Activated naive CD8-positive, alpha-beta T cell treated with anti-CD3 and anti-CD28 coated beads, Interleukin-2, amount 50 U/mL, for 24 hours (primary cell): ENCODE data around the gene CREG2.
"Not testable (repeated sequence)": the region's sequence is repeated elsewhere in the genome, so short reads cannot be mapped to it uniquely, and the experiment has no call there.

Source experiments
- ATAC-seq: fragments of 150-1000 bp; cut with Tn5 transposase; one replicate; pipeline ENCODE4 v1.10.0; 2021
- DNase-seq: peaks from one replicate; pipeline ENCODE4 v3.0.0; 2021
- H3K27ac Mint-ChIP-seq: one replicate; pipeline ENCODE4 v1.8.0; 2021; ENCODE audit warnings: mild to moderate bottlenecking, mixed read lengths
- H3K27me3 Mint-ChIP-seq: one replicate; pipeline ENCODE4 v1.8.0; 2021; ENCODE audit warnings: mixed read lengths
- H3K36me3 Mint-ChIP-seq: one replicate; pipeline ENCODE4 v1.8.0; 2021; ENCODE audit warnings: low read depth, mixed read lengths
- H3K4me1 Mint-ChIP-seq: one replicate; pipeline ENCODE4 v1.8.0; 2021; ENCODE audit warnings: mixed read lengths
- H3K4me3 Mint-ChIP-seq: one replicate; pipeline ENCODE4 v1.8.0; 2021; ENCODE audit warnings: mild to moderate bottlenecking, moderate library complexity, mixed read lengths
- H3K9me3 Mint-ChIP-seq: one replicate; pipeline ENCODE4 v1.8.0; 2021; ENCODE audit warnings: mixed read lengths

Gene CREG2

GRCh38 chr2:101332885-101333766 is 54.2 kb downstream of the CREG2 start:
- H3K27ac Mint-ChIP-seq, result peak overlapping the region; percentile 21
- no peaks in the 10 kb centered on the region for H3K36me3 Mint-ChIP-seq
- no peaks in the 10 kb centered on the region for H3K27me3 Mint-ChIP-seq
- H3K4me3 Mint-ChIP-seq, result no peak overlapping the region
- H3K9me3 Mint-ChIP-seq, result no peaks in the 10 kb centered on the region
- DNase-seq, result no peak
- H3K4me1 Mint-ChIP-seq, result peaks cover 23% of the 10 kb centered on the region
- peak; percentile 56 for ATAC-seq

GRCh38 chr2:101331202-101331601 is 56.1 kb downstream of the CREG2 start:
- no peak overlapping the region for H3K4me3 Mint-ChIP-seq

GRCh38 chr2:101330253-101330933 is 56.9 kb downstream of the CREG2 start:
- ATAC-seq (peak; percentile 38), DNase-seq (peak; percentile 53)
- H3K9me3 Mint-ChIP-seq, result no peaks in the 10 kb centered on the region
- H3K27ac Mint-ChIP-seq, result peak overlapping the region; percentile 82
- no peaks in the 10 kb centered on the region for H3K36me3 Mint-ChIP-seq
- H3K4me3 Mint-ChIP-seq, result peak overlapping the region; percentile 9
- H3K4me1 Mint-ChIP-seq, result peaks cover 23% of the 10 kb centered on the region
- no peaks in the 10 kb centered on the region for H3K27me3 Mint-ChIP-seq

More at GRCh38 chr2:101331202-101331601, 56.1 kb downstream of the CREG2 start:
- ATAC-seq (no peak), DNase-seq (no peak)
- Mint-ChIP-seq H3K4me1 (peaks cover 23% of the 10 kb centered on the region), H3K36me3 (no peaks in the 10 kb centered on the region), H3K27me3 (no peaks in the 10 kb centered on the region), H3K27ac (peak overlapping the region; percentile 82), H3K9me3 (no peaks in the 10 kb centered on the region)

- H3K4me1 Mint-ChIP-seq, result peaks cover 21% of the 10 kb centered on the region
- ATAC-seq (no peak), DNase-seq (no peak)
- no peaks in the 10 kb centered on the region for H3K27me3 Mint-ChIP-seq
- H3K27ac Mint-ChIP-seq, result no peak overlapping the region
- no peaks in the 10 kb centered on the region for H3K36me3 Mint-ChIP-seq
- no peak overlapping the region for H3K4me3 Mint-ChIP-seq
- no peaks in the 10 kb centered on the region for H3K9me3 Mint-ChIP-seq
Observed at GRCh38 chr2:101329026-101329425, 58.3 kb downstream of the CREG2 start.

GRCh38 chr2:101328474-101329007 is 58.8 kb downstream of the CREG2 start:
- peak; percentile 78 for ATAC-seq
- Mint-ChIP-seq H3K36me3 (no peaks in the 10 kb centered on the region), H3K9me3 (no peaks in the 10 kb centered on the region), H3K27me3 (no peaks in the 10 kb centered on the region), H3K27ac (no peak overlapping the region), H3K4me3 (no peak overlapping the region), H3K4me1 (peaks cover 16% of the 10 kb centered on the region)
- DNase-seq, result no peak

- Mint-ChIP-seq H3K27me3 (no peaks in the 10 kb centered on the region), H3K4me3 (no peak overlapping the region), H3K36me3 (no peaks in the 10 kb centered on the region), H3K9me3 (no peaks in the 10 kb centered on the region), H3K27ac (no peak overlapping the region), H3K4me1 (peaks cover 10% of the 10 kb centered on the region)
- no peak for ATAC-seq
- no peak for DNase-seq
Observed at GRCh38 chr2:101327863-101328394, 59.4 kb downstream of the CREG2 start.

GRCh38 chr2:101325425-101325824 is 61.9 kb downstream of the CREG2 start:
- H3K9me3 Mint-ChIP-seq, result no peaks in the 10 kb centered on the region
- H3K27me3 Mint-ChIP-seq, result no peaks in the 10 kb centered on the region
- H3K27ac Mint-ChIP-seq, result no peak overlapping the region
- no peak for DNase-seq
- no peaks in the 10 kb centered on the region for H3K36me3 Mint-ChIP-seq
- no peak overlapping the region for H3K4me3 Mint-ChIP-seq
- no peak for ATAC-seq
- no peaks in the 10 kb centered on the region for H3K4me1 Mint-ChIP-seq

GRCh38 chr2:101316568-101316967 is 70.7 kb downstream of the CREG2 start:
- H3K4me3 Mint-ChIP-seq, H3K27me3 Mint-ChIP-seq, H3K27ac Mint-ChIP-seq, H3K9me3 Mint-ChIP-seq, DNase-seq, H3K36me3 Mint-ChIP-seq, ATAC-seq: not testable (repeated sequence)
- peaks cover 27% of the 10 kb centered on the region for H3K4me1 Mint-ChIP-seq

GRCh38 chr2:101311696-101312017 is 75.6 kb downstream of the CREG2 start:
- DNase-seq (no peak), ATAC-seq (no peak)
- Mint-ChIP-seq H3K27ac (no peak overlapping the region), H3K9me3 (no peaks in the 10 kb centered on the region), H3K4me1 (peaks cover 63% of the 10 kb centered on the region), H3K36me3 (peaks cover 4% of the 10 kb centered on the region), H3K27me3 (no peaks in the 10 kb centered on the region), H3K4me3 (no peak overlapping the region)

GRCh38 chr2:101310834-101311695 is 76.2 kb downstream of the CREG2 start:
- DNase-seq, result no peak
- peaks cover 8% of the 10 kb centered on the region for H3K36me3 Mint-ChIP-seq
- peak overlapping the region; percentile 26 for H3K27ac Mint-ChIP-seq
- no peaks in the 10 kb centered on the region for H3K9me3 Mint-ChIP-seq
- peak overlapping the region; percentile 34 for H3K4me3 Mint-ChIP-seq
- ATAC-seq, result no peak
- no peaks in the 10 kb centered on the region for H3K27me3 Mint-ChIP-seq
- peaks cover 63% of the 10 kb centered on the region for H3K4me1 Mint-ChIP-seq

- Mint-ChIP-seq H3K4me1 (peaks cover 63% of the 10 kb centered on the region), H3K9me3 (no peaks in the 10 kb centered on the region), H3K27ac (peak overlapping the region; percentile 95), H3K4me3 (peak overlapping the region; percentile 46), H3K36me3 (peaks cover 14% of the 10 kb centered on the region), H3K27me3 (no peaks in the 10 kb centered on the region)
- ATAC-seq (no peak), DNase-seq (no peak)
Observed at GRCh38 chr2:101310090-101310833, 77.0 kb downstream of the CREG2 start.

- ATAC-seq, result peak; percentile 50
- peak; percentile 97 for DNase-seq
- no peaks in the 10 kb centered on the region for H3K27me3 Mint-ChIP-seq
- no peaks in the 10 kb centered on the region for H3K9me3 Mint-ChIP-seq
- peaks cover 19% of the 10 kb centered on the region for H3K36me3 Mint-ChIP-seq
- peak within 1 kb of the TSS; percentile 89 for H3K4me3 Mint-ChIP-seq
- peak within 1 kb of the TSS; percentile 95 for H3K27ac Mint-ChIP-seq
- H3K4me1 Mint-ChIP-seq, result peaks cover 78% of the 10 kb centered on the region
Observed at GRCh38 chr2:101308432-101309210, 78.7 kb downstream of the CREG2 start, which contains the start of gene RNF149. RNF149 (minus strand) TSS chr2:101308701; CDS start chr2:101308588, 113 bp downstream.

- ATAC-seq, result peak; percentile 1
- H3K27ac Mint-ChIP-seq, result peak overlapping the region; percentile 95
- H3K4me3 Mint-ChIP-seq, result peak overlapping the region; percentile 89
- H3K9me3 Mint-ChIP-seq, result no peaks in the 10 kb centered on the region
- peaks cover 82% of the 10 kb centered on the region for H3K4me1 Mint-ChIP-seq
- DNase-seq, result peak; percentile 45
- peaks cover 23% of the 10 kb centered on the region for H3K36me3 Mint-ChIP-seq
- H3K27me3 Mint-ChIP-seq, result no peaks in the 10 kb centered on the region
Observed at GRCh38 chr2:101307950-101308431, 79.3 kb downstream of the CREG2 start.
